Measurements from ENCODE around the gene DIP2C. TPM values are rescaled to one million over a fixed set of nuclear protein-coding genes. Genes with fewer than 3 reads are reported as not detected.

DIP2C gene
- total RNA-seq, 1 donor from 2014 or later: 18.4 TPM

GRCh38 chr10:567869-568268 is 121.6 kb downstream of the DIP2C start:
- no peak for TF ChIP-seq POLR2A (IDR thresholded peaks at IDR 0.05)
- TF ChIP-seq CTCF (IDR thresholded peaks at IDR 0.05): no peak
- no peak for TF ChIP-seq POLR2AphosphoS5 (IDR thresholded peaks at IDR 0.05; ENCODE audit: insufficient read depth in 1 of 2, low read depth in 1 of 2)
- Histone ChIP-seq H3K36me3 (no peaks in the 10 kb centered on the region), H3K9me3 (no peaks in the 10 kb centered on the region), H3K4me3 (no peak overlapping the region), H3K4me1 (peaks cover 28% of the 10 kb centered on the region), H3K27ac (no peak overlapping the region), H3K27me3 (no peaks in the 10 kb centered on the region)
- intact Hi-C loops (cut with DNase I): no loop called here
- DNase-seq (ENCODE audit: extremely low spot score in 2 of 2): no peak

GRCh38 chr10:566241-566885 is 123.1 kb downstream of the DIP2C start:
- no peaks in the 10 kb centered on the region for H3K9me3 ChIP-seq
- H3K4me3 ChIP-seq: no peak overlapping the region
- TF ChIP-seq POLR2A (IDR thresholded peaks at IDR 0.05) (no peak), CTCF (IDR thresholded peaks at IDR 0.05) (no peak), POLR2AphosphoS5 (IDR thresholded peaks at IDR 0.05; ENCODE audit: insufficient read depth in 1 of 2, low read depth in 1 of 2) (no peak)
- no peak overlapping the region for H3K27ac ChIP-seq
- intact Hi-C loops (cut with DNase I): no loop called here
- H3K27me3 ChIP-seq: no peaks in the 10 kb centered on the region
- no peaks in the 10 kb centered on the region for H3K36me3 ChIP-seq
- DNase-seq (ENCODE audit: extremely low spot score in 2 of 2): no peak
- H3K4me1 ChIP-seq: peaks cover 21% of the 10 kb centered on the region

- H3K4me3 ChIP-seq: no peak overlapping the region
- no peaks in the 10 kb centered on the region for H3K27me3 ChIP-seq
- H3K27ac ChIP-seq: no peak overlapping the region
- H3K4me1 ChIP-seq: peaks cover 14% of the 10 kb centered on the region
- no peaks in the 10 kb centered on the region for H3K9me3 ChIP-seq
- DNase-seq (ENCODE audit: extremely low spot score in 2 of 2): no peak
- TF ChIP-seq CTCF (IDR thresholded peaks at IDR 0.05): no peak
- no peak for TF ChIP-seq POLR2AphosphoS5 (IDR thresholded peaks at IDR 0.05; ENCODE audit: insufficient read depth in 1 of 2, low read depth in 1 of 2)
- H3K36me3 ChIP-seq: no peaks in the 10 kb centered on the region
- intact Hi-C loops (cut with DNase I): no loop called here
These were observed 123.8 kb downstream of the DIP2C start for GRCh38 chr10:565676-566075.

GRCh38 chr10:565146-565545 is 124.3 kb downstream of the DIP2C start:
- no peak overlapping the region for H3K27ac ChIP-seq
- DNase-seq (ENCODE audit: extremely low spot score in 2 of 2): no peak
- peaks cover 12% of the 10 kb centered on the region for H3K4me1 ChIP-seq
- no peaks in the 10 kb centered on the region for H3K9me3 ChIP-seq
- intact Hi-C loops (cut with DNase I): no loop called here
- TF ChIP-seq POLR2AphosphoS5 (IDR thresholded peaks at IDR 0.05; ENCODE audit: insufficient read depth in 1 of 2, low read depth in 1 of 2): no peak
- no peak for TF ChIP-seq POLR2A (IDR thresholded peaks at IDR 0.05)
- no peak for TF ChIP-seq CTCF (IDR thresholded peaks at IDR 0.05)
- no peak overlapping the region for H3K4me3 ChIP-seq
- no peaks in the 10 kb centered on the region for H3K27me3 ChIP-seq
- H3K36me3 ChIP-seq: no peaks in the 10 kb centered on the region

GRCh38 chr10:563827-564226 is 125.6 kb downstream of the DIP2C start:
- H3K27me3 ChIP-seq: no peaks in the 10 kb centered on the region
- DNase-seq (ENCODE audit: extremely low spot score in 2 of 2): no peak
- intact Hi-C loops (cut with DNase I): no loop called here
- no peak overlapping the region for H3K4me3 ChIP-seq
- H3K36me3 ChIP-seq: no peaks in the 10 kb centered on the region
- H3K27ac ChIP-seq: no peak overlapping the region
- peaks cover 20% of the 10 kb centered on the region for H3K4me1 ChIP-seq
- no peaks in the 10 kb centered on the region for H3K9me3 ChIP-seq
- TF ChIP-seq POLR2A (IDR thresholded peaks at IDR 0.05) (no peak), POLR2AphosphoS5 (IDR thresholded peaks at IDR 0.05; ENCODE audit: insufficient read depth in 1 of 2, low read depth in 1 of 2) (no peak), CTCF (IDR thresholded peaks at IDR 0.05) (no peak)
